Esophagus muscularis mucosa (tissue), 4 donors: ENCODE results near the gene SLC25A10.
A peak's percentile ranks its signal among the peaks of the same experiment; 100 is the strongest.
"Not testable (repeated sequence)": the region's sequence is repeated elsewhere in the genome, so short reads cannot be mapped to it uniquely, and the experiment has no call there.

Experiments
- EP300 ChIP-seq: sonication (generic); formaldehyde crosslinking; IDR thresholded peaks from one replicate; pipeline ENCODE4 v1.6.1; 2017; ENCODE audit warnings: antibody characterized with exemption
- POLR2A ChIP-seq: fragments of 450-650 bp; IDR thresholded peaks from one replicate; pipeline ENCODE4 v1.6.1; 2017; ENCODE audit warnings: antibody characterized with exemption, moderate library complexity, mild to moderate bottlenecking, low read depth
- POLR2AphosphoS5 ChIP-seq, 2 donors: sonication (generic); formaldehyde crosslinking; IDR thresholded peaks; one replicate each; pipeline ENCODE4 v1.6.1; 2017; ENCODE audit warnings: antibody characterized with exemption in 2 of 2
- TF ChIP-seq, protein P1 (sequence below), 3 experiments: fragments of 200-600 bp in 2 of 3; fragments of 450-650 bp in 1 of 3; sonication (generic) in 2 of 3; IDR thresholded peaks; one replicate each; pipeline ENCODE4 v1.5.1; 2017 to 2019; ENCODE audit warnings: antibody characterized with exemption in 3 of 3, mild to moderate bottlenecking in 2 of 3, moderate library complexity in 1 of 3

DNA sequence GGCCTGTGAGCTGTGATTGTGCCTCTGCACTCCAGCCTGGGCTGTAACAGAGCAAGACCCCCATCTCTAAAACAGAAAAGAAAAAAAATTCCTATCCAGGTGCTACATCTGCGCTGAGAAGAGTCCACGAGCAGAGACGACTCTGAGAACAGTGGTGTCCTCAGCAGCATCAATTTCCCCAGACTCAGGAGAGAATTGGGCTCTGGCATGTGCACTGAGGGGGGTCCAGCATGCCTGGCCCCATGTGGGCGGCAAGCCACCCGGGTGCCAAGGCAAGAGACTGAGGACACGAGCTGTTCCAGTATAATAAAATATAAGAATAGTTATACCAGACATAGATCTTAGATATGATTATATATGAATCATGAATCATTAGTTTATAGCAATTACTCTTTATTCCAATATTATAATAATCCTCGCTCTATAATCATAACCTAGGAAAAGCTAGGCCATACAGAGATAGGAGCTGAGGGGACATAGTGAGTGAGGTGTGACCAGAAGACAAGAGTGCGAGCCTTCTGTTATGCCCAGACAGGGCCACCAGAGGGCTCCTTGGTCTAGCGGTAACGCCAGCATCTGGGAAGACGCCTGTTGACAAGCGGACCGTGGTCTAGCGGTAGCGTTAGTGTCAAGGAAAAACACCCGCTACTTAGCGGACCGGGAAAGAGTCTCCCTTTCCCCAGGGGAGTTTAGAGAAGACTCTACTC, 36.4 kb upstream of the SLC25A10 start:
- TF ChIP-seq POLR2AphosphoS5 (IDR thresholded peaks at IDR 0.05) = peak in 1 of 2 donors; percentile 6
- TF ChIP-seq, protein P1, sequence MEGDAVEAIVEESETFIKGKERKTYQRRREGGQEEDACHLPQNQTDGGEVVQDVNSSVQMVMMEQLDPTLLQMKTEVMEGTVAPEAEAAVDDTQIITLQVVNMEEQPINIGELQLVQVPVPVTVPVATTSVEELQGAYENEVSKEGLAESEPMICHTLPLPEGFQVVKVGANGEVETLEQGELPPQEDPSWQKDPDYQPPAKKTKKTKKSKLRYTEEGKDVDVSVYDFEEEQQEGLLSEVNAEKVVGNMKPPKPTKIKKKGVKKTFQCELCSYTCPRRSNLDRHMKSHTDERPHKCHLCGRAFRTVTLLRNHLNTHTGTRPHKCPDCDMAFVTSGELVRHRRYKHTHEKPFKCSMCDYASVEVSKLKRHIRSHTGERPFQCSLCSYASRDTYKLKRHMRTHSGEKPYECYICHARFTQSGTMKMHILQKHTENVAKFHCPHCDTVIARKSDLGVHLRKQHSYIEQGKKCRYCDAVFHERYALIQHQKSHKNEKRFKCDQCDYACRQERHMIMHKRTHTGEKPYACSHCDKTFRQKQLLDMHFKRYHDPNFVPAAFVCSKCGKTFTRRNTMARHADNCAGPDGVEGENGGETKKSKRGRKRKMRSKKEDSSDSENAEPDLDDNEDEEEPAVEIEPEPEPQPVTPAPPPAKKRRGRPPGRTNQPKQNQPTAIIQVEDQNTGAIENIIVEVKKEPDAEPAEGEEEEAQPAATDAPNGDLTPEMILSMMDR (IDR thresholded peaks at IDR 0.05) = peak; percentile 43 to 70 (median 69)
- TF ChIP-seq EP300, POLR2A: not testable (repeated sequence)
